SK-N-SH treated with all-trans-retinoic acid at 6 μM for 48 hours (cell line): ENCODE results near the gene BPTF.

Experiments used
- ATAC-seq: fragments of 200-7000 bp; cut with Tn5 transposase; 3 replicates; pipeline ENCODE4 v1.9.1; 2020; ENCODE audit warnings: mild to moderate bottlenecking, moderate library complexity
- ARNTL ChIP-seq: fragments of 450-650 bp; formaldehyde crosslinking; IDR thresholded peaks from 2 replicates; pipeline ENCODE4 v1.5.0; 2020; ENCODE audit warnings: low read depth, mild to moderate bottlenecking, moderate library complexity, borderline replicate concordance
- CSDC2 ChIP-seq: fragments of 250-450 bp; sonication (Bioruptor Pico); IDR thresholded peaks from 2 replicates; pipeline ENCODE4 v1.5.0; 2020; ENCODE audit warnings: mild to moderate bottlenecking, moderate library complexity
- ESRRG ChIP-seq: fragments of 250-450 bp; sonication (Bioruptor Pico); IDR thresholded peaks from 2 replicates; pipeline ENCODE4 v1.6.1; 2021; ENCODE audit warnings: mild to moderate bottlenecking
- GLIS3 ChIP-seq: fragments of 250-450 bp; sonication (Bioruptor Pico); IDR thresholded peaks from 2 replicates; pipeline ENCODE4 v1.5.0; 2020; ENCODE audit warnings: mild to moderate bottlenecking, moderate library complexity
- ISL1 ChIP-seq: fragments of 250-450 bp; sonication (Bioruptor Pico); IDR thresholded peaks from 2 replicates; pipeline ENCODE4 v2.1.2; 2022; ENCODE audit warnings: mild to moderate bottlenecking, moderate library complexity
- OSR1 ChIP-seq: fragments of 250-450 bp; sonication (Bioruptor Pico); IDR thresholded peaks from 2 replicates; pipeline ENCODE4 v1.8.0; 2022; ENCODE audit warnings: moderate library complexity, mild to moderate bottlenecking, inconsistent platforms
- PPARA ChIP-seq: fragments of 250-450 bp; sonication (Bioruptor Pico); IDR thresholded peaks from 2 replicates; pipeline ENCODE4 v1.5.0; 2020; ENCODE audit warnings: mild to moderate bottlenecking, borderline replicate concordance
- RARB ChIP-seq: fragments of 250-450 bp; sonication (Bioruptor Pico); IDR thresholded peaks from 2 replicates; pipeline ENCODE4 v1.8.0; 2021; ENCODE audit warnings: mild to moderate bottlenecking, moderate library complexity
- SNAI2 ChIP-seq: fragments of 250-450 bp; sonication (Bioruptor Pico); IDR thresholded peaks from 2 replicates; pipeline ENCODE4 v1.5.0; 2020; ENCODE audit warnings: mild to moderate bottlenecking, moderate library complexity
- TCF4 ChIP-seq: fragments of 250-450 bp; sonication (Bioruptor Pico); IDR thresholded peaks from 2 replicates; pipeline ENCODE4 v1.8.0; 2021; ENCODE audit warnings: mild to moderate bottlenecking, moderate library complexity, borderline replicate concordance
- TOX ChIP-seq: fragments of 250-450 bp; sonication (Bioruptor Pico); IDR thresholded peaks from 2 replicates; pipeline ENCODE4 v1.8.0; 2021; ENCODE audit warnings: mild to moderate bottlenecking, moderate library complexity, borderline replicate concordance
- ZC3H10 ChIP-seq: fragments of 250-450 bp; sonication (Bioruptor Pico); IDR thresholded peaks from 2 replicates; pipeline ENCODE4 v1.5.1; 2021; ENCODE audit warnings: mild to moderate bottlenecking, moderate library complexity
- ZFP3 ChIP-seq: fragments of 250-450 bp; sonication (Bioruptor Pico); IDR thresholded peaks from 2 replicates; pipeline ENCODE4 v1.5.0; 2020; ENCODE audit warnings: mild to moderate bottlenecking, moderate library complexity
- ZFP30 ChIP-seq: fragments of 450-650 bp; formaldehyde crosslinking; IDR thresholded peaks from 2 replicates; pipeline ENCODE4 v1.5.0; 2022; ENCODE audit warnings: mild to moderate bottlenecking, moderate library complexity
- ZNF565 ChIP-seq: fragments of 450-650 bp; formaldehyde crosslinking; conservative IDR thresholded peaks from 2 replicates; pipeline ENCODE4 v1.5.0; 2020; ENCODE audit warnings: low read depth, mild to moderate bottlenecking, moderate library complexity
- ZNF70 ChIP-seq: fragments of 450-650 bp; formaldehyde crosslinking; IDR thresholded peaks from 2 replicates; pipeline ENCODE4 v1.5.0; 2020; ENCODE audit warnings: mild to moderate bottlenecking, moderate library complexity
- ZNF8 ChIP-seq: fragments of 450-650 bp; formaldehyde crosslinking; IDR thresholded peaks from 2 replicates; pipeline ENCODE4 v1.5.0; 2020; ENCODE audit warnings: mild to moderate bottlenecking, moderate library complexity
- TF ChIP-seq, protein P1 (sequence below): fragments of 250-450 bp; sonication (Bioruptor Pico); IDR thresholded peaks from 2 replicates; pipeline ENCODE4 v1.8.0; 2020; ENCODE audit warnings: mild to moderate bottlenecking, moderate library complexity, borderline replicate concordance
- TF ChIP-seq, protein P2 (sequence below): fragments of 250-450 bp; sonication (Bioruptor Pico); IDR thresholded peaks from 2 replicates; pipeline ENCODE4 v1.5.0; 2020; ENCODE audit warnings: mild to moderate bottlenecking, moderate library complexity
- TF ChIP-seq, protein P3 (sequence below): fragments of 250-450 bp; sonication (Bioruptor Pico); IDR thresholded peaks from 2 replicates; pipeline ENCODE4 v1.5.1; 2021; ENCODE audit warnings: mild to moderate bottlenecking, moderate library complexity
- TF ChIP-seq, protein P4 (sequence below): fragments of 250-450 bp; sonication (Bioruptor Pico); IDR thresholded peaks from 2 replicates; pipeline ENCODE4 v1.5.1; 2020; ENCODE audit warnings: low read depth, mild to moderate bottlenecking, moderate library complexity

Gene BPTF, protein sequence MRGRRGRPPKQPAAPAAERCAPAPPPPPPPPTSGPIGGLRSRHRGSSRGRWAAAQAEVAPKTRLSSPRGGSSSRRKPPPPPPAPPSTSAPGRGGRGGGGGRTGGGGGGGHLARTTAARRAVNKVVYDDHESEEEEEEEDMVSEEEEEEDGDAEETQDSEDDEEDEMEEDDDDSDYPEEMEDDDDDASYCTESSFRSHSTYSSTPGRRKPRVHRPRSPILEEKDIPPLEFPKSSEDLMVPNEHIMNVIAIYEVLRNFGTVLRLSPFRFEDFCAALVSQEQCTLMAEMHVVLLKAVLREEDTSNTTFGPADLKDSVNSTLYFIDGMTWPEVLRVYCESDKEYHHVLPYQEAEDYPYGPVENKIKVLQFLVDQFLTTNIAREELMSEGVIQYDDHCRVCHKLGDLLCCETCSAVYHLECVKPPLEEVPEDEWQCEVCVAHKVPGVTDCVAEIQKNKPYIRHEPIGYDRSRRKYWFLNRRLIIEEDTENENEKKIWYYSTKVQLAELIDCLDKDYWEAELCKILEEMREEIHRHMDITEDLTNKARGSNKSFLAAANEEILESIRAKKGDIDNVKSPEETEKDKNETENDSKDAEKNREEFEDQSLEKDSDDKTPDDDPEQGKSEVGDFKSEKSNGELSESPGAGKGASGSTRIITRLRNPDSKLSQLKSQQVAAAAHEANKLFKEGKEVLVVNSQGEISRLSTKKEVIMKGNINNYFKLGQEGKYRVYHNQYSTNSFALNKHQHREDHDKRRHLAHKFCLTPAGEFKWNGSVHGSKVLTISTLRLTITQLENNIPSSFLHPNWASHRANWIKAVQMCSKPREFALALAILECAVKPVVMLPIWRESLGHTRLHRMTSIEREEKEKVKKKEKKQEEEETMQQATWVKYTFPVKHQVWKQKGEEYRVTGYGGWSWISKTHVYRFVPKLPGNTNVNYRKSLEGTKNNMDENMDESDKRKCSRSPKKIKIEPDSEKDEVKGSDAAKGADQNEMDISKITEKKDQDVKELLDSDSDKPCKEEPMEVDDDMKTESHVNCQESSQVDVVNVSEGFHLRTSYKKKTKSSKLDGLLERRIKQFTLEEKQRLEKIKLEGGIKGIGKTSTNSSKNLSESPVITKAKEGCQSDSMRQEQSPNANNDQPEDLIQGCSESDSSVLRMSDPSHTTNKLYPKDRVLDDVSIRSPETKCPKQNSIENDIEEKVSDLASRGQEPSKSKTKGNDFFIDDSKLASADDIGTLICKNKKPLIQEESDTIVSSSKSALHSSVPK (N-terminal part only)

DNA sequence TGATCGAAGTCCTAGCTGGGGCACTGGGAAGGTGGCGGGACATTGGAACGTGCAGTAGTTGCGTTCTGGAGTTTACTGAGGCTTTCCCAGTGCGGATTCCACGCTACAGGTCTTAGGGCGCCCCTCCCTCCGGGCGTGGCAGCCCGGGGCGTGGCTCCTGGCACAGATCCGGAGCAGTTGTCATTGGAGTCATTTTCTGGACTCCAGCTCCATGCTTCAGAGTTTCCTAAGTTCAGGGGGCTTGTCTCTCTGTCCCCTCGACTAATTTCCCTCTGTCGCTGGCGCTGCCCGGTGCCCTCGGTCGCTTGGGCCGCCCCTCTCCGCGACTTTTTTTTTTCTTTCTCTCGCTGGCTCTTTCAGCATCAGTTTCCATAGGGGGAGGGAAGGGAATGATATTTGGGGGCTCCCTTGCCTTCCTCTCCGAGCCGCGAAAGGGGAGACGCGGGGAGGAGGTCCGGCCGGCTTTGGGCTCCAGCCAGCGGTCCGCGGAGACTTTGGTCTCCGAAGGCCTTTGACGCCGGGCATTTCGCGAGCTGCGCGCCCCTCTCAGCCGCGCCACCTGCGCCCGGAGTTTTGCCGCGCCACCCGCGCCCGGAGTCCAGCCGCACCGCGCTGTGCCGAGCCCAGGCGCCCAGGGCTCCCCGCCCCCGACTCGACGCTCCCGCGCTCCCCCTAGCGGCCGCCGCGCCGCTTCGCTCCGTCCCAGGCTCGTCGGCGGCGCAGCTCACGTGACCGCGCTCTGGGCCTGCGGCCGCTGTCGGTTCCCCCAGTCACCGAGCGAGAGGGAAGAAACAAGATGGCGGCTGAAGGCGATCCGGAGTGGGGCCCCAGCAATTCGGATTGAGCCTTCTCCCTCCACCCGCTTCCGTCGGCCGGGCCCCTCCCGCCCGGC lies at the start of gene BPTF:
Gene BPTF (plus strand): TSS at position 769 of the 892 bp plus-strand sequence. CDS start 222 bp downstream, outside the sequence.
- TF ChIP-seq SNAI2 (0 out of 2 replicates have a peak, but pooled peaks have one; percentile 28), ZNF8 (no peak), ZNF70 (CRISPR knock-in tag) (0 out of 2 replicates have a peak, but pooled peaks have one; percentile 8), ARNTL (CRISPR knock-in tag) (no peak), TCF4 (CRISPR knock-in tag) (no peak), CSDC2 (no peak), RARB (CRISPR knock-in tag) (no peak), ZFP30 (CRISPR knock-in tag) (no peak), ZNF565 (0 out of 2 replicates have a peak, but pooled peaks have one; percentile 34), ESRRG (CRISPR knock-in tag) (no peak), ISL1 (no peak), ZFP3 (CRISPR knock-in tag) (peak; percentile 70; the same call in 1 of the 2 replicates), OSR1 (no peak), GLIS3 (CRISPR knock-in tag) (no peak), ZC3H10 (CRISPR knock-in tag) (no peak), TOX (CRISPR knock-in tag) (no peak), PPARA (no peak)
- TF ChIP-seq, protein P1, sequence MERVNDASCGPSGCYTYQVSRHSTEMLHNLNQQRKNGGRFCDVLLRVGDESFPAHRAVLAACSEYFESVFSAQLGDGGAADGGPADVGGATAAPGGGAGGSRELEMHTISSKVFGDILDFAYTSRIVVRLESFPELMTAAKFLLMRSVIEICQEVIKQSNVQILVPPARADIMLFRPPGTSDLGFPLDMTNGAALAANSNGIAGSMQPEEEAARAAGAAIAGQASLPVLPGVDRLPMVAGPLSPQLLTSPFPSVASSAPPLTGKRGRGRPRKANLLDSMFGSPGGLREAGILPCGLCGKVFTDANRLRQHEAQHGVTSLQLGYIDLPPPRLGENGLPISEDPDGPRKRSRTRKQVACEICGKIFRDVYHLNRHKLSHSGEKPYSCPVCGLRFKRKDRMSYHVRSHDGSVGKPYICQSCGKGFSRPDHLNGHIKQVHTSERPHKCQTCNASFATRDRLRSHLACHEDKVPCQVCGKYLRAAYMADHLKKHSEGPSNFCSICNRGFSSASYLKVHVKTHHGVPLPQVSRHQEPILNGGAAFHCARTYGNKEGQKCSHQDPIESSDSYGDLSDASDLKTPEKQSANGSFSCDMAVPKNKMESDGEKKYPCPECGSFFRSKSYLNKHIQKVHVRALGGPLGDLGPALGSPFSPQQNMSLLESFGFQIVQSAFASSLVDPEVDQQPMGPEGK (CRISPR knock-in tag): no peak
- TF ChIP-seq, protein P2, sequence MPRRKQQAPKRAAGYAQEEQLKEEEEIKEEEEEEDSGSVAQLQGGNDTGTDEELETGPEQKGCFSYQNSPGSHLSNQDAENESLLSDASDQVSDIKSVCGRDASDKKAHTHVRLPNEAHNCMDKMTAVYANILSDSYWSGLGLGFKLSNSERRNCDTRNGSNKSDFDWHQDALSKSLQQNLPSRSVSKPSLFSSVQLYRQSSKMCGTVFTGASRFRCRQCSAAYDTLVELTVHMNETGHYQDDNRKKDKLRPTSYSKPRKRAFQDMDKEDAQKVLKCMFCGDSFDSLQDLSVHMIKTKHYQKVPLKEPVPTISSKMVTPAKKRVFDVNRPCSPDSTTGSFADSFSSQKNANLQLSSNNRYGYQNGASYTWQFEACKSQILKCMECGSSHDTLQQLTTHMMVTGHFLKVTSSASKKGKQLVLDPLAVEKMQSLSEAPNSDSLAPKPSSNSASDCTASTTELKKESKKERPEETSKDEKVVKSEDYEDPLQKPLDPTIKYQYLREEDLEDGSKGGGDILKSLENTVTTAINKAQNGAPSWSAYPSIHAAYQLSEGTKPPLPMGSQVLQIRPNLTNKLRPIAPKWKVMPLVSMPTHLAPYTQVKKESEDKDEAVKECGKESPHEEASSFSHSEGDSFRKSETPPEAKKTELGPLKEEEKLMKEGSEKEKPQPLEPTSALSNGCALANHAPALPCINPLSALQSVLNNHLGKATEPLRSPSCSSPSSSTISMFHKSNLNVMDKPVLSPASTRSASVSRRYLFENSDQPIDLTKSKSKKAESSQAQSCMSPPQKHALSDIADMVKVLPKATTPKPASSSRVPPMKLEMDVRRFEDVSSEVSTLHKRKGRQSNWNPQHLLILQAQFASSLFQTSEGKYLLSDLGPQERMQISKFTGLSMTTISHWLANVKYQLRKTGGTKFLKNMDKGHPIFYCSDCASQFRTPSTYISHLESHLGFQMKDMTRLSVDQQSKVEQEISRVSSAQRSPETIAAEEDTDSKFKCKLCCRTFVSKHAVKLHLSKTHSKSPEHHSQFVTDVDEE: no peak
- TF ChIP-seq, protein P3, sequence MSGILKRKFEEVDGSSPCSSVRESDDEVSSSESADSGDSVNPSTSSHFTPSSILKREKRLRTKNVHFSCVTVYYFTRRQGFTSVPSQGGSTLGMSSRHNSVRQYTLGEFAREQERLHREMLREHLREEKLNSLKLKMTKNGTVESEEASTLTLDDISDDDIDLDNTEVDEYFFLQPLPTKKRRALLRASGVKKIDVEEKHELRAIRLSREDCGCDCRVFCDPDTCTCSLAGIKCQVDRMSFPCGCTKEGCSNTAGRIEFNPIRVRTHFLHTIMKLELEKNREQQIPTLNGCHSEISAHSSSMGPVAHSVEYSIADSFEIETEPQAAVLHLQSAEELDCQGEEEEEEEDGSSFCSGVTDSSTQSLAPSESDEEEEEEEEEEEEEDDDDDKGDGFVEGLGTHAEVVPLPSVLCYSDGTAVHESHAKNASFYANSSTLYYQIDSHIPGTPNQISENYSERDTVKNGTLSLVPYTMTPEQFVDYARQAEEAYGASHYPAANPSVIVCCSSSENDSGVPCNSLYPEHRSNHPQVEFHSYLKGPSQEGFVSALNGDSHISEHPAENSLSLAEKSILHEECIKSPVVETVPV (CRISPR knock-in tag): no peak
- TF ChIP-seq, all 23 proteins: peak for 4
- peak; percentile 96 for ATAC-seq

DNA sequence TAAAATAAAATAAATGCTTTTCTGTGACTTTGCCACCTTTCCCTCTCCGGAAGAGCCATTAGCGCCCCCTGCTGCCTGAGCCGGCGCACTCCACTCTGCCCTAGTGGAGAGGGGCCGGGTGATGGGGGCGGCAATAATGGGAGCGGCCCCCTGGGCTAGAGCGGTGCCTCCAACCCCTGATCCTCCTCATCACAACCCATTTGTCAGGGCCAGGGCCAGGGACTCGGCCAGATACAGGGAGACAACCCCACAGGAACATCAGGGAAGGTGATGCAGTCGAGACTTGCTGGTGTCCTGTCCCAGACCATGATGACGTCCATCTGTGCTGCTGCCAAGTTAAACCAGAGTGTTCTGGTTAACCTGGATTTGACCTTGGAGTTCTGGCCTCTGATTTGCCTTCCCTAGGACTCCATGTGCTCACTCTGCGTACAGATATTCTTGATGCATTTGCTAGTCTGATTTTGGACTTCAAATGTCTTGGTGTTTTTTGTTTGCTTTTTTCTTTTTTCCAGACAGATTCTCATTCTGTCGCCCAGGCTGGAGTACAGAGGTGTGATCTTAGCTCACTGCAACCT lies 46.1 kb upstream of the BPTF start:
- ATAC-seq: peak; percentile 96
- no peak for TF ChIP-seq TOX (CRISPR knock-in tag)
- no peak for TF ChIP-seq GLIS3 (CRISPR knock-in tag)
- TF ChIP-seq, protein P2: 0 out of 2 replicates have a peak, but pooled peaks have one; percentile 74
- peak; percentile 66; the same call in 1 of the 2 replicates for TF ChIP-seq ZFP3 (CRISPR knock-in tag)
- TF ChIP-seq TCF4 (CRISPR knock-in tag): peak; percentile 44; the same call in 1 of the 2 replicates
- TF ChIP-seq, protein P4, sequence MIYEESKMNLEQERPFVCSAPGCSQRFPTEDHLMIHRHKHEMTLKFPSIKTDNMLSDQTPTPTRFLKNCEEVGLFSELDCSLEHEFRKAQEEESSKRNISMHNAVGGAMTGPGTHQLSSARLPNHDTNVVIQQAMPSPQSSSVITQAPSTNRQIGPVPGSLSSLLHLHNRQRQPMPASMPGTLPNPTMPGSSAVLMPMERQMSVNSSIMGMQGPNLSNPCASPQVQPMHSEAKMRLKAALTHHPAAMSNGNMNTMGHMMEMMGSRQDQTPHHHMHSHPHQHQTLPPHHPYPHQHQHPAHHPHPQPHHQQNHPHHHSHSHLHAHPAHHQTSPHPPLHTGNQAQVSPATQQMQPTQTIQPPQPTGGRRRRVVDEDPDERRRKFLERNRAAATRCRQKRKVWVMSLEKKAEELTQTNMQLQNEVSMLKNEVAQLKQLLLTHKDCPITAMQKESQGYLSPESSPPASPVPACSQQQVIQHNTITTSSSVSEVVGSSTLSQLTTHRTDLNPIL (CRISPR knock-in tag): no peak
- peak; percentile 76; the same call in 1 of the 2 replicates for TF ChIP-seq SNAI2
- peak; percentile 51; the same call in 1 of the 2 replicates for TF ChIP-seq ZNF565
- TF ChIP-seq RARB (CRISPR knock-in tag): no peak
